ENCODE results near the gene APLF. TPM values are rescaled to one million over a fixed set of nuclear protein-coding genes. Genes with fewer than 3 reads are reported as not detected.

The APLF gene
- total RNA-seq, 1 donor from 2014 or later: 6.2 TPM

GRCh38 chr2:68564426-68564825 lies 97.0 kb downstream of the APLF start:
- DNase-seq (ENCODE audit: extremely low spot score, unreplicated experiment): no peak
- TF ChIP-seq CTCF (conservative IDR thresholded peaks at IDR 0.05): no peak
- Mint-ChIP-seq H3K4me1 (ENCODE audit: unreplicated experiment) (no peaks in the 10 kb centered on the region), H3K27ac (no peak overlapping the region), H3K9me3 (no peaks in the 10 kb centered on the region), H3K36me3 (no peaks in the 10 kb centered on the region), H3K27me3 (no peaks in the 10 kb centered on the region), H3K4me3 (no peak overlapping the region)

- H3K4me3 Mint-ChIP-seq: no peak overlapping the region
- H3K9me3 Mint-ChIP-seq: no peaks in the 10 kb centered on the region
- no peak overlapping the region for H3K27ac Mint-ChIP-seq
- no peak for TF ChIP-seq CTCF (conservative IDR thresholded peaks at IDR 0.05)
- no peaks in the 10 kb centered on the region for H3K36me3 Mint-ChIP-seq
- no peaks in the 10 kb centered on the region for H3K4me1 Mint-ChIP-seq (ENCODE audit: unreplicated experiment)
- DNase-seq (ENCODE audit: extremely low spot score, unreplicated experiment): no peak
- no peaks in the 10 kb centered on the region for H3K27me3 Mint-ChIP-seq
These were observed 97.9 kb downstream of the APLF start for GRCh38 chr2:68565273-68565672.

GRCh38 chr2:68565858-68566257 lies 98.5 kb downstream of the APLF start:
- Mint-ChIP-seq H3K36me3 (no peaks in the 10 kb centered on the region), H3K4me3 (no peak overlapping the region), H3K4me1 (ENCODE audit: unreplicated experiment) (no peaks in the 10 kb centered on the region), H3K9me3 (no peaks in the 10 kb centered on the region), H3K27me3 (no peaks in the 10 kb centered on the region), H3K27ac (no peak overlapping the region)
- TF ChIP-seq CTCF (conservative IDR thresholded peaks at IDR 0.05): no peak
- no peak for DNase-seq (ENCODE audit: extremely low spot score, unreplicated experiment)

- no peaks in the 10 kb centered on the region for H3K36me3 Mint-ChIP-seq
These were observed 99.0 kb downstream of the APLF start for GRCh38 chr2:68566362-68566761.

GRCh38 chr2:68568116-68568515 lies 100.7 kb downstream of the APLF start:
- Mint-ChIP-seq H3K9me3 (no peaks in the 10 kb centered on the region), H3K4me1 (ENCODE audit: unreplicated experiment) (no peaks in the 10 kb centered on the region)

More at GRCh38 chr2:68566362-68566761, 99.0 kb downstream of the APLF start:
- Mint-ChIP-seq H3K4me3 (no peak overlapping the region), H3K27ac (no peak overlapping the region), H3K9me3 (no peaks in the 10 kb centered on the region), H3K4me1 (ENCODE audit: unreplicated experiment) (no peaks in the 10 kb centered on the region), H3K27me3 (no peaks in the 10 kb centered on the region)
- TF ChIP-seq CTCF (conservative IDR thresholded peaks at IDR 0.05): no peak
- no peak for DNase-seq (ENCODE audit: extremely low spot score, unreplicated experiment)

More at GRCh38 chr2:68568116-68568515, 100.7 kb downstream of the APLF start:
- DNase-seq (ENCODE audit: extremely low spot score, unreplicated experiment): no peak
- Mint-ChIP-seq H3K36me3 (no peaks in the 10 kb centered on the region), H3K27me3 (no peaks in the 10 kb centered on the region), H3K4me3 (no peak overlapping the region), H3K27ac (no peak overlapping the region)
- no peak for TF ChIP-seq CTCF (conservative IDR thresholded peaks at IDR 0.05)

All from type B pancreatic cell (in vitro differentiated cells).